DOHH2 (cell line): ENCODE measurements around the gene GJB1.

Experiments
- H3F3A ChIP-seq: fragments of 200-600 bp; sonication (generic), shearing (Covaris generic); 2 replicates; pipeline ENCODE4 v1.6.0; 2016; ENCODE audit warnings: antibody characterized with exemption, mild to moderate bottlenecking; ENCODE audit not compliant: control insufficient read depth, insufficient read depth
- H3K27ac ChIP-seq: fragments of 200-600 bp; sonication (generic); 2 replicates; pipeline ENCODE4 v1.5.1; 2014; ENCODE audit warnings: low read depth, mild to moderate bottlenecking, low read length, moderate library complexity
- H3K27me3 ChIP-seq: fragments of 200-600 bp; sonication (generic); 2 replicates; pipeline ENCODE4 v1.6.1; 2014; ENCODE audit warnings: mild to moderate bottlenecking, low read length, mixed read lengths; ENCODE audit not compliant: control insufficient read depth
- H3K36me3 ChIP-seq: fragments of 200-600 bp; sonication (generic); 2 replicates; pipeline ENCODE4 v1.6.1; 2014; ENCODE audit warnings: mild to moderate bottlenecking, low read length, moderate library complexity, mixed read lengths; ENCODE audit not compliant: control insufficient read depth
- H3K4me1 ChIP-seq: fragments of 200-600 bp; sonication (generic); 2 replicates; pipeline ENCODE4 v1.6.1; 2014; ENCODE audit warnings: mild to moderate bottlenecking, low read length, mixed read lengths; ENCODE audit not compliant: control insufficient read depth
- H3K4me2 ChIP-seq: fragments of 200-600 bp; sonication (generic); 2 replicates; pipeline ENCODE4 v1.6.0; 2014; ENCODE audit warnings: mild to moderate bottlenecking, low read length, moderate library complexity
- H3K4me3 ChIP-seq: fragments of 200-600 bp; sonication (generic); 2 replicates; pipeline ENCODE4 v1.5.1; 2014; ENCODE audit warnings: mild to moderate bottlenecking, low read length, mixed read lengths
- H3K79me2 ChIP-seq: fragments of 200-600 bp; sonication (generic); 2 replicates; pipeline ENCODE4 v1.6.1; 2014; ENCODE audit warnings: mild to moderate bottlenecking, low read length, mixed read lengths; ENCODE audit not compliant: control insufficient read depth
- H3K9me2 ChIP-seq: fragments of 200-600 bp; sonication (generic); replicated peaks from 2 replicates; pipeline ENCODE4 v1.6.1; 2014; ENCODE audit warnings: mild to moderate bottlenecking, low read length, mixed read lengths; ENCODE audit not compliant: control insufficient read depth
- H3K9me3 ChIP-seq: fragments of 200-600 bp; sonication (generic); 2 replicates; pipeline ENCODE4 v1.6.1; 2014; ENCODE audit warnings: antibody characterized with exemption, low read length, mixed read lengths; ENCODE audit not compliant: control insufficient read depth, insufficient read depth
- H4K20me1 ChIP-seq: fragments of 200-600 bp; sonication (generic); 2 replicates; pipeline ENCODE4 v1.6.0; 2014; ENCODE audit warnings: low read depth, mild to moderate bottlenecking, antibody characterized with exemption, low read length, moderate library complexity; ENCODE audit not compliant: control insufficient read depth, insufficient read depth
- CTCF ChIP-seq: fragments of 200-600 bp; sonication (generic); IDR thresholded peaks from one replicate; pipeline ENCODE4 v1.5.1; 2014; ENCODE audit warnings: antibody characterized with exemption, mild to moderate bottlenecking, low read depth, low read length; ENCODE audit not compliant: poor library complexity, severe bottlenecking
- EZH2phosphoT487 ChIP-seq: fragments of 200-600 bp; sonication (generic); IDR thresholded peaks from 2 replicates; pipeline ENCODE4 v1.6.1; 2017; ENCODE audit warnings: borderline replicate concordance, mild to moderate bottlenecking, antibody characterized with exemption, low read length, moderate library complexity, mixed read lengths

The GJB1 gene

GRCh38 chrX:71184092-71184491 is 38.9 kb upstream of the GJB1 start:
- no peak for TF ChIP-seq EZH2phosphoT487
- no peak for TF ChIP-seq CTCF
- Histone ChIP-seq H3K27me3 (no peaks in the 10 kb centered on the region), H3F3A (peaks cover 2% of the 10 kb centered on the region; the same call in 1 of the 2 replicates), H3K4me3 (no peak overlapping the region), H3K36me3 (no peaks in the 10 kb centered on the region), H3K4me1 (peaks cover 24% of the 10 kb centered on the region), H3K9me2 (no peaks in the 10 kb centered on the region), H3K4me2 (no peak overlapping the region), H3K9me3 (no peaks in the 10 kb centered on the region), H4K20me1 (no peaks in the 10 kb centered on the region), H3K79me2 (no peaks in the 10 kb centered on the region), H3K27ac (no peak overlapping the region)

GRCh38 chrX:71184803-71185495 is 38.1 kb upstream of the GJB1 start:
- H3K4me3 ChIP-seq: no peak overlapping the region
- no peaks in the 10 kb centered on the region for H3K79me2 ChIP-seq
- H3F3A ChIP-seq: no peaks in the 10 kb centered on the region; the same call in 1 of the 2 replicates
- no peaks in the 10 kb centered on the region for H3K9me3 ChIP-seq
- no peak overlapping the region for H3K27ac ChIP-seq
- H3K36me3 ChIP-seq: no peaks in the 10 kb centered on the region
- TF ChIP-seq CTCF (no peak), EZH2phosphoT487 (no peak)
- H4K20me1 ChIP-seq: no peaks in the 10 kb centered on the region
- no peaks in the 10 kb centered on the region for H3K9me2 ChIP-seq
- H3K4me2 ChIP-seq: no peak overlapping the region
- H3K27me3 ChIP-seq: no peaks in the 10 kb centered on the region
- peaks cover 22% of the 10 kb centered on the region for H3K4me1 ChIP-seq

GRCh38 chrX:71191248-71191647 is 31.8 kb upstream of the GJB1 start:
- H3K4me2 ChIP-seq: no peak overlapping the region
- no peaks in the 10 kb centered on the region for H3K36me3 ChIP-seq
- no peak overlapping the region for H3K4me3 ChIP-seq
- no peaks in the 10 kb centered on the region for H3K27me3 ChIP-seq
- no peaks in the 10 kb centered on the region for H3F3A ChIP-seq
- H3K4me1 ChIP-seq: peaks cover 7% of the 10 kb centered on the region
- no peaks in the 10 kb centered on the region for H4K20me1 ChIP-seq
- H3K9me3 ChIP-seq: no peaks in the 10 kb centered on the region
- peaks cover 7% of the 10 kb centered on the region for H3K79me2 ChIP-seq
- no peaks in the 10 kb centered on the region for H3K9me2 ChIP-seq
- TF ChIP-seq CTCF (no peak), EZH2phosphoT487 (no peak)
- no peak overlapping the region for H3K27ac ChIP-seq
